Endothelial cell of umbilical vein (primary cell): Measurements from ENCODE around the gene ARL4C. TPM values are rescaled to one million over a fixed set of nuclear protein-coding genes. Genes with fewer than 3 reads are reported as not detected.

Experiments
- BruUV-seq: library from RNA; stranded (reverse); fragments of 400-500 nt; replicated peaks from 2 replicates; lab custom pipeline; 2021; lab: Mats Ljungman, UMichigan
- CTCF ChIA-PET: fragments of 300-600, 350-600 bp; sonication (Branson Sonifier 250); formaldehyde crosslinking; loops from one replicate; lab custom pipeline; 2021; ENCODE audit warnings: antibody characterized with exemption, inconsistent platforms; lab: Charles Lee
- POLR2A ChIA-PET: fragments of 300-600, 350-600 bp; sonication (Branson Sonifier 250); formaldehyde crosslinking; loops from one replicate; lab custom pipeline; 2021; ENCODE audit warnings: antibody characterized with exemption, inconsistent platforms; lab: Charles Lee
- DNase-seq: peaks from one replicate; pipeline ENCODE4 v3.0.0-alpha.2; 2011; ENCODE audit warnings: low read depth, low spot score
- FAIRE-seq: peaks from 2 replicates; lab custom pipeline; 2011; peaks lifted over from hg19 to GRCh38; lab: Jason Lieb, UNC
- H2AFZ ChIP-seq: 2 replicates; pipeline ENCODE4 v1.6.0; 2012; ENCODE audit warnings: low read depth, low read length, control low read depth, inconsistent platforms
- H3K27ac ChIP-seq: 2 replicates; pipeline ENCODE4 v1.5.1; 2011; ENCODE audit warnings: low read depth, mild to moderate bottlenecking, control low read depth, low read length, moderate library complexity; ENCODE audit not compliant: insufficient read depth
- H3K27me3 ChIP-seq, 2 experiments: 2 replicates each; pipeline versions ENCODE4 v1.6.0 to v1.6.1; 2011; ENCODE audit warnings: low read length in 2 of 2, mixed read lengths in 1 of 2; ENCODE audit not compliant: control insufficient read depth in 2 of 2, insufficient read depth in 2 of 2
- H3K36me3 ChIP-seq, 2 experiments: 2 replicates in 1 of 2; 3 replicates in 1 of 2; pipeline ENCODE4 v1.5.1; 2011; ENCODE audit warnings: low read length in 2 of 2, mild to moderate bottlenecking in 1 of 2, moderate library complexity in 1 of 2; ENCODE audit not compliant: control insufficient read depth in 2 of 2, insufficient read depth in 2 of 2; ENCODE audit errors: extremely low read depth in 1 of 2
- H3K4me1 ChIP-seq: 3 replicates; pipeline ENCODE4 v1.5.1; 2011; ENCODE audit warnings: mild to moderate bottlenecking, low read length; ENCODE audit not compliant: control insufficient read depth, insufficient read depth; ENCODE audit errors: extremely low read depth
- H3K4me2 ChIP-seq: 2 replicates; pipeline ENCODE4 v1.6.1; 2011; ENCODE audit warnings: low read length, control low read depth, mixed read lengths; ENCODE audit not compliant: insufficient read depth
- H3K4me3 ChIP-seq, 3 experiments: fragments of 200-600 bp in 1 of 3; sonication (generic), shearing (Covaris generic) in 1 of 3; replicated peaks in 1 of 3; 2 replicates each; pipeline ENCODE4 v1.5.1; 2011 to 2016; ENCODE audit warnings: control low read depth in 3 of 3, low read length in 3 of 3, mild to moderate bottlenecking in 2 of 3, inconsistent platforms in 1 of 3, low read depth in 1 of 3, moderate library complexity in 1 of 3; ENCODE audit not compliant: insufficient read depth in 1 of 3
- H3K79me2 ChIP-seq: 2 replicates; pipeline ENCODE4 v1.6.0; 2012; ENCODE audit warnings: low read length, inconsistent platforms; ENCODE audit not compliant: control insufficient read depth, insufficient read depth
- H3K9ac ChIP-seq: replicated peaks from 2 replicates; pipeline ENCODE3; 2011; ENCODE audit warnings: low read length, control low read depth; ENCODE audit not compliant: insufficient read depth; ENCODE audit errors: extremely low read depth
- H3K9me1 ChIP-seq: replicated peaks from 3 replicates; pipeline ENCODE4 v1.6.0; 2011; ENCODE audit warnings: mild to moderate bottlenecking, low read length; ENCODE audit not compliant: control insufficient read depth, insufficient read depth; ENCODE audit errors: extremely low read depth
- H3K9me3 ChIP-seq: replicated peaks from 2 replicates; pipeline ENCODE4 v1.5.1; 2012; ENCODE audit warnings: low read length, inconsistent platforms; ENCODE audit not compliant: control insufficient read depth, insufficient read depth
- H4K20me1 ChIP-seq: replicated peaks from 2 replicates; pipeline ENCODE3; 2011; ENCODE audit warnings: mild to moderate bottlenecking, low read length; ENCODE audit not compliant: control insufficient read depth, insufficient read depth; ENCODE audit errors: extremely low read depth
- CTCF ChIP-seq, 2 donors: IDR thresholded peaks; 1 replicate in 1 of 2; 2 replicates in 1 of 2; pipeline ENCODE4 v1.5.1; 2011; ENCODE audit warnings: low read length in 2 of 2, mild to moderate bottlenecking in 2 of 2, moderate library complexity in 2 of 2, control low read depth in 1 of 2, inconsistent platforms in 1 of 2, low read depth in 1 of 2; ENCODE audit not compliant: insufficient read depth in 1 of 2; ENCODE audit errors: extremely low read depth in 1 of 2
- EZH2 ChIP-seq: IDR thresholded peaks from 2 replicates; pipeline ENCODE4 v1.6.1; 2012; ENCODE audit warnings: borderline replicate concordance, low read depth, mild to moderate bottlenecking, moderate library complexity, low read length, inconsistent platforms; ENCODE audit not compliant: severe bottlenecking
- FOS ChIP-seq: IDR thresholded peaks from 2 replicates; pipeline ENCODE4 v1.6.1; 2011; ENCODE audit warnings: mild to moderate bottlenecking, low read length, moderate library complexity, borderline replicate concordance; ENCODE audit not compliant: insufficient read depth
- GATA2 ChIP-seq: IDR thresholded peaks from 2 replicates; pipeline ENCODE4 v1.7.0; 2011; ENCODE audit warnings: low read depth, mild to moderate bottlenecking, moderate library complexity, mixed read lengths, low read length; ENCODE audit not compliant: insufficient read length, insufficient read depth
- JUN ChIP-seq: IDR thresholded peaks from 2 replicates; pipeline ENCODE4 v1.6.1; 2011; ENCODE audit warnings: borderline replicate concordance, low read depth; ENCODE audit not compliant: insufficient read length, insufficient read depth
- MAX ChIP-seq: IDR thresholded peaks from 2 replicates; pipeline ENCODE4 v1.6.1; 2011; ENCODE audit not compliant: insufficient read depth, insufficient read length
- MYC ChIP-seq: IDR thresholded peaks from one replicate; pipeline ENCODE4 v1.6.1; 2011; ENCODE audit warnings: mild to moderate bottlenecking, low read depth, low read length
- POLR2A ChIP-seq: IDR thresholded peaks from 2 replicates; pipeline ENCODE4 v1.6.1; 2012; ENCODE audit warnings: low read depth, mild to moderate bottlenecking, control low read depth, low read length
- POLR2AphosphoS5 ChIP-seq: IDR thresholded peaks from 2 replicates; pipeline ENCODE4 v1.6.1; 2012; ENCODE audit warnings: low read depth, mild to moderate bottlenecking, control low read depth, low read length, moderate library complexity; ENCODE audit not compliant: insufficient read depth
- dilution Hi-C: fragments of 300-500 bp; cut with MboI; formaldehyde crosslinking; loops from one replicate; pipeline ENCODE4 v1.15.0; 2019; ENCODE audit warnings: low sequenced_read_pairs; ENCODE audit not compliant: extremely low pct_ligation_motif_present
- intact Hi-C: fragments of 100-400 bp; cut with micrococcal nuclease; formaldehyde crosslinking; loops from one replicate; pipeline ENCODE4 v1.10.0; 2022
- polyA plus RNA-seq, 4 experiments: library from polyadenylated mRNA; depleted of rRNA in 3 of 4; stranded (reverse) in 3 of 4; unstranded in 1 of 4; fragments of >200 nt; gene quantifications; 2 replicates each; pipeline versions ENCODE4 v1.2.1 to v1.2.3, GENCODE V29; 2011 to 2012; ENCODE audit warnings: missing spikeins in 1 of 4
- total RNA-seq: library from RNA; stranded (reverse); gene quantifications from 2 replicates; pipeline ENCODE4 v1.2.3, GENCODE V29; 2021

The ARL4C gene
- total and polyA plus RNA-seq, 2 donors (not counting 3 experiments of a cell fraction or from before 2014, with no cell fraction given), result 5.5 to 10.5 TPM

GRCh38 chr2:234491281-234491680, 5.6 kb downstream of the ARL4C start:
- Histone ChIP-seq H3K9ac (no peak overlapping the region), H4K20me1 (no peaks in the 10 kb centered on the region), H3K4me2 (no peak overlapping the region), H3K9me1 (no peaks in the 10 kb centered on the region), H3K27me3 (no peaks in the 10 kb centered on the region), H3K9me3 (no peaks in the 10 kb centered on the region), H3K4me3 (no peak overlapping the region), H3K4me1 (peaks cover 15% of the 10 kb centered on the region), H3K36me3 (no peaks in the 10 kb centered on the region), H3K79me2 (no peaks in the 10 kb centered on the region), H3K27ac (no peak overlapping the region), H2AFZ (no peak overlapping the region)
- intact Hi-C loops (no loop called here), dilution Hi-C loops (no loop called here)
- CTCF ChIA-PET, result no interaction called here
- FAIRE-seq, result no peak
- POLR2A ChIA-PET, result no interaction called here
- no TSS peak for BruUV-seq
- DNase-seq, result no peak
- TF ChIP-seq GATA2, result no peak

GRCh38 chr2:234490271-234491091, 6.4 kb downstream of the ARL4C start:
- DNase-seq, result no peak
- ChIA-PET POLR2A (no interaction called here), CTCF (no interaction called here)
- no peak overlapping the region for H3K27ac ChIP-seq
- H3K4me1 ChIP-seq, result peaks cover 13% of the 10 kb centered on the region
- H3K4me2 ChIP-seq, result no peak overlapping the region
- H3K36me3 ChIP-seq, result no peaks in the 10 kb centered on the region
- intact Hi-C loops (no loop called here), dilution Hi-C loops (no loop called here)
- no peak overlapping the region for H3K9ac ChIP-seq
- H3K9me3 ChIP-seq, result no peaks in the 10 kb centered on the region
- no TSS peak for BruUV-seq
- H3K79me2 ChIP-seq, result no peaks in the 10 kb centered on the region
- H3K9me1 ChIP-seq, result no peaks in the 10 kb centered on the region
- H3K27me3 ChIP-seq, result no peaks in the 10 kb centered on the region
- no peak for TF ChIP-seq POLR2AphosphoS5
- no peak for TF ChIP-seq CTCF (IDR thresholded peaks at IDR 0.05; ENCODE audit: extremely low read depth in 1 of 2, insufficient read depth in 1 of 2, low read depth in 1 of 2, low read length in 2 of 2)
- TF ChIP-seq JUN, result no peak
- no peak for TF ChIP-seq MAX
- no peak for TF ChIP-seq EZH2
- no peak for TF ChIP-seq GATA2
- no peak for TF ChIP-seq POLR2A
- no peak for TF ChIP-seq FOS
- TF ChIP-seq MYC, result no peak
- no peak overlapping the region for H3K4me3 ChIP-seq
- H4K20me1 ChIP-seq, result no peaks in the 10 kb centered on the region
- no peak for FAIRE-seq
- H2AFZ ChIP-seq, result no peak overlapping the region
